GM23338 (cell line): Measurements from ENCODE around the gene MAGI3. TPM values are rescaled to one million over a fixed set of nuclear protein-coding genes. Genes with fewer than 3 reads are reported as not detected.

ENCODE experiments used
- ATAC-seq: fragments of 200-7000 bp; cut with Tn5 transposase; 3 replicates; pipeline ENCODE4 v1.9.1; 2020
- DNase-seq: peaks from one replicate; pipeline ENCODE4 v3.0.0-alpha.2; 2015; ENCODE audit warnings: low spot score
- H2AFZ ChIP-seq: fragments of 200-600 bp; sonication (generic); 2 replicates; pipeline ENCODE4 v1.8.0; 2016; ENCODE audit warnings: antibody characterized with exemption, mild to moderate bottlenecking, moderate library complexity
- H3F3A ChIP-seq: fragments of 200-600 bp; sonication (generic); replicated peaks from 2 replicates; pipeline ENCODE4 v1.8.0; 2017; ENCODE audit warnings: antibody characterized with exemption, mixed run types, low read depth
- H3K27ac ChIP-seq: fragments of 200-600 bp; sonication (generic); 2 replicates; pipeline ENCODE4 v1.6.1; 2016; ENCODE audit warnings: low read depth
- H3K27me3 ChIP-seq: fragments of 200-600 bp; sonication (generic); 2 replicates; pipeline ENCODE4 v1.8.0; 2016; ENCODE audit warnings: mild to moderate bottlenecking, mixed run types, moderate library complexity; ENCODE audit not compliant: insufficient read depth
- H3K36me3 ChIP-seq: fragments of 200-600 bp; sonication (generic); 2 replicates; pipeline ENCODE4 v1.8.0; 2016; ENCODE audit warnings: mild to moderate bottlenecking; ENCODE audit not compliant: insufficient read depth
- H3K4me1 ChIP-seq: fragments of 200-600 bp; sonication (generic); 2 replicates; pipeline ENCODE4 v1.8.0; 2016; ENCODE audit warnings: mild to moderate bottlenecking, moderate library complexity; ENCODE audit not compliant: insufficient read depth
- H3K4me2 ChIP-seq: fragments of 200-600 bp; sonication (generic); 2 replicates; pipeline ENCODE4 v1.7.1; 2017; ENCODE audit warnings: mixed run types
- H3K4me3 ChIP-seq: fragments of 200-600 bp; sonication (generic); 2 replicates; pipeline ENCODE4 v1.6.1; 2016; ENCODE audit warnings: mixed run types
- H3K79me2 ChIP-seq: fragments of 200-600 bp; sonication (generic); replicated peaks from 2 replicates; pipeline ENCODE4 v1.8.0; 2017; ENCODE audit warnings: mild to moderate bottlenecking; ENCODE audit not compliant: insufficient read depth
- H3K9me2 ChIP-seq: fragments of 200-600 bp; sonication (generic); 2 replicates; pipeline ENCODE4 v1.8.0; 2017; ENCODE audit not compliant: insufficient read depth
- H4K20me1 ChIP-seq: fragments of 200-600 bp; sonication (generic); replicated peaks from 2 replicates; pipeline ENCODE4 v1.8.0; 2017; ENCODE audit warnings: mild to moderate bottlenecking; ENCODE audit not compliant: insufficient read depth
- H3K27ac Mint-ChIP-seq: 2 replicates; pipeline ENCODE4 v1.8.0; 2020; ENCODE audit warnings: inconsistent platforms, mild to moderate bottlenecking, moderate library complexity, mixed read lengths
- H3K27me3 Mint-ChIP-seq: 3 replicates; pipeline ENCODE4 v1.8.0; 2022; ENCODE audit warnings: low read depth, mild to moderate bottlenecking, moderate library complexity, mixed read lengths, inconsistent platforms; ENCODE audit not compliant: insufficient read depth, poor library complexity
- H3K36me3 Mint-ChIP-seq: 3 replicates; pipeline ENCODE4 v1.8.0; 2021; ENCODE audit warnings: low read depth, mild to moderate bottlenecking, inconsistent platforms, moderate library complexity, mixed read lengths
- H3K4me1 Mint-ChIP-seq: 3 replicates; pipeline ENCODE4 v1.8.0; 2020; ENCODE audit warnings: mild to moderate bottlenecking, inconsistent platforms, mixed read lengths
- H3K4me3 Mint-ChIP-seq: 3 replicates; pipeline ENCODE4 v1.8.0; 2021; ENCODE audit warnings: moderate library complexity, mild to moderate bottlenecking, inconsistent platforms, mixed read lengths
- H3K9me3 Mint-ChIP-seq: 3 replicates; pipeline ENCODE4 v1.8.0; 2020; ENCODE audit warnings: moderate library complexity, mild to moderate bottlenecking, inconsistent platforms, mixed read lengths
- CREB1 ChIP-seq: fragments of 250-450 bp; sonication (Bioruptor Pico); IDR thresholded peaks from 2 replicates; pipeline ENCODE4 v1.5.0; 2020; ENCODE audit warnings: low read depth, mild to moderate bottlenecking, moderate library complexity
- EZH2 ChIP-seq: fragments of 200-600 bp; sonication (generic); IDR thresholded peaks from one replicate; pipeline ENCODE4 v1.8.0; 2017; ENCODE audit warnings: antibody characterized with exemption, mild to moderate bottlenecking, low read depth; ENCODE audit not compliant: unreplicated experiment
- EZH2phosphoT487 ChIP-seq: fragments of 200-600 bp; sonication (generic); IDR thresholded peaks from one replicate; pipeline ENCODE4 v1.8.1; 2018; ENCODE audit warnings: antibody characterized with exemption; ENCODE audit not compliant: unreplicated experiment
- JUNB ChIP-seq: IDR thresholded peaks from one replicate; pipeline ENCODE4 v1.6.1; 2016; ENCODE audit warnings: antibody characterized with exemption; ENCODE audit not compliant: unreplicated experiment
- NANOG ChIP-seq: IDR thresholded peaks from 2 replicates; pipeline ENCODE4 v1.6.1; 2016; ENCODE audit warnings: antibody characterized with exemption, borderline replicate concordance
- POLR2AphosphoS5 ChIP-seq: IDR thresholded peaks from 2 replicates; pipeline ENCODE4 v1.6.1; 2016; ENCODE audit warnings: antibody characterized with exemption, low read depth
- REST ChIP-seq: IDR thresholded peaks from one replicate; pipeline ENCODE4 v1.6.1; 2018; ENCODE audit warnings: antibody characterized with exemption; ENCODE audit not compliant: unreplicated experiment
- STAT1 ChIP-seq: IDR thresholded peaks from one replicate; pipeline ENCODE4 v1.6.1; 2016; ENCODE audit warnings: antibody characterized with exemption; ENCODE audit not compliant: unreplicated experiment
- ZNF114 ChIP-seq: fragments of 250-450 bp; sonication (Bioruptor Pico); IDR thresholded peaks from 2 replicates; pipeline ENCODE4 v1.5.0; 2020; ENCODE audit warnings: mild to moderate bottlenecking, moderate library complexity
- ZNF331 ChIP-seq: fragments of 250-450 bp; sonication (Bioruptor Pico); IDR thresholded peaks from 2 replicates; pipeline ENCODE4 v1.5.0; 2020; ENCODE audit warnings: low read depth, mild to moderate bottlenecking, moderate library complexity
- polyA plus RNA-seq: library from polyadenylated mRNA; unstranded; fragments of >200 nt; fragmentation: Nextera tagmentation; extraction: Ambion mirVana; gene quantifications from 2 replicates; pipeline ENCODE4 v1.2.1, GENCODE V29; 2016
- total RNA-seq: library from RNA; depleted of rRNA; stranded (reverse); fragments of >200 nt; shearing (Covaris generic); gene quantifications from 2 replicates; pipeline ENCODE4 v1.2.3, GENCODE V29; 2014
- TF ChIP-seq, protein P1 (sequence below): fragments of 250-450 bp; sonication (Bioruptor Pico); IDR thresholded peaks from 2 replicates; pipeline ENCODE4 v1.5.0; 2020; ENCODE audit warnings: mild to moderate bottlenecking, moderate library complexity
- TF ChIP-seq, protein P2 (sequence below), 2 experiments: fragments of 200-600 bp in 1 of 2; sonication (generic) in 1 of 2; conservative IDR thresholded peaks; 2 replicates each; pipeline versions ENCODE4 v1.5.1 to v1.6.1; 2016 to 2017; ENCODE audit warnings: antibody characterized with exemption in 2 of 2, low read depth in 2 of 2, mild to moderate bottlenecking in 2 of 2, moderate library complexity in 1 of 2
- TF ChIP-seq, protein P3 (sequence below): IDR thresholded peaks from 2 replicates; pipeline ENCODE4 v1.6.1; 2016; ENCODE audit warnings: antibody characterized with exemption

MAGI3 gene
- total and polyA plus RNA-seq, 2 experiments from 2014 or later = 3.9 to 10.0 TPM

GRCh38 chr1:113567427-113567826 is 177.1 kb downstream of the MAGI3 start:
- Histone ChIP-seq H3K9me2 (no peaks in the 10 kb centered on the region), H3K4me1 (no peaks in the 10 kb centered on the region), H4K20me1 (no peaks in the 10 kb centered on the region), H3K4me2 (no peak overlapping the region), H3F3A (no peaks in the 10 kb centered on the region), H3K27ac (no peak overlapping the region), H3K79me2 (no peaks in the 10 kb centered on the region; the same call in 1 of the 2 replicates), H3K27me3 (no peaks in the 10 kb centered on the region), H3K36me3 (no peaks in the 10 kb centered on the region), H3K4me3 (no peak overlapping the region), H2AFZ (no peak overlapping the region)
- Mint-ChIP-seq H3K36me3 (peaks cover 12% of the 10 kb centered on the region; the same call in 1 of the 3 replicates), H3K27me3 (no peaks in the 10 kb centered on the region), H3K4me1 (no peaks in the 10 kb centered on the region), H3K9me3 (peaks cover 8% of the 10 kb centered on the region; the same call in 2 of the 3 replicates), H3K27ac (no peak overlapping the region), H3K4me3 (no peak overlapping the region)
- DNase-seq = no peak
- no peak for TF ChIP-seq ZNF331 (CRISPR knock-in tag)
- TF ChIP-seq STAT1 = no peak
- TF ChIP-seq JUNB = no peak
- no peak for TF ChIP-seq EZH2
- TF ChIP-seq NANOG = no peak
- no peak for TF ChIP-seq CREB1 (CRISPR knock-in tag)
- TF ChIP-seq ZNF114 (CRISPR knock-in tag) = no peak
- TF ChIP-seq, protein P1, sequence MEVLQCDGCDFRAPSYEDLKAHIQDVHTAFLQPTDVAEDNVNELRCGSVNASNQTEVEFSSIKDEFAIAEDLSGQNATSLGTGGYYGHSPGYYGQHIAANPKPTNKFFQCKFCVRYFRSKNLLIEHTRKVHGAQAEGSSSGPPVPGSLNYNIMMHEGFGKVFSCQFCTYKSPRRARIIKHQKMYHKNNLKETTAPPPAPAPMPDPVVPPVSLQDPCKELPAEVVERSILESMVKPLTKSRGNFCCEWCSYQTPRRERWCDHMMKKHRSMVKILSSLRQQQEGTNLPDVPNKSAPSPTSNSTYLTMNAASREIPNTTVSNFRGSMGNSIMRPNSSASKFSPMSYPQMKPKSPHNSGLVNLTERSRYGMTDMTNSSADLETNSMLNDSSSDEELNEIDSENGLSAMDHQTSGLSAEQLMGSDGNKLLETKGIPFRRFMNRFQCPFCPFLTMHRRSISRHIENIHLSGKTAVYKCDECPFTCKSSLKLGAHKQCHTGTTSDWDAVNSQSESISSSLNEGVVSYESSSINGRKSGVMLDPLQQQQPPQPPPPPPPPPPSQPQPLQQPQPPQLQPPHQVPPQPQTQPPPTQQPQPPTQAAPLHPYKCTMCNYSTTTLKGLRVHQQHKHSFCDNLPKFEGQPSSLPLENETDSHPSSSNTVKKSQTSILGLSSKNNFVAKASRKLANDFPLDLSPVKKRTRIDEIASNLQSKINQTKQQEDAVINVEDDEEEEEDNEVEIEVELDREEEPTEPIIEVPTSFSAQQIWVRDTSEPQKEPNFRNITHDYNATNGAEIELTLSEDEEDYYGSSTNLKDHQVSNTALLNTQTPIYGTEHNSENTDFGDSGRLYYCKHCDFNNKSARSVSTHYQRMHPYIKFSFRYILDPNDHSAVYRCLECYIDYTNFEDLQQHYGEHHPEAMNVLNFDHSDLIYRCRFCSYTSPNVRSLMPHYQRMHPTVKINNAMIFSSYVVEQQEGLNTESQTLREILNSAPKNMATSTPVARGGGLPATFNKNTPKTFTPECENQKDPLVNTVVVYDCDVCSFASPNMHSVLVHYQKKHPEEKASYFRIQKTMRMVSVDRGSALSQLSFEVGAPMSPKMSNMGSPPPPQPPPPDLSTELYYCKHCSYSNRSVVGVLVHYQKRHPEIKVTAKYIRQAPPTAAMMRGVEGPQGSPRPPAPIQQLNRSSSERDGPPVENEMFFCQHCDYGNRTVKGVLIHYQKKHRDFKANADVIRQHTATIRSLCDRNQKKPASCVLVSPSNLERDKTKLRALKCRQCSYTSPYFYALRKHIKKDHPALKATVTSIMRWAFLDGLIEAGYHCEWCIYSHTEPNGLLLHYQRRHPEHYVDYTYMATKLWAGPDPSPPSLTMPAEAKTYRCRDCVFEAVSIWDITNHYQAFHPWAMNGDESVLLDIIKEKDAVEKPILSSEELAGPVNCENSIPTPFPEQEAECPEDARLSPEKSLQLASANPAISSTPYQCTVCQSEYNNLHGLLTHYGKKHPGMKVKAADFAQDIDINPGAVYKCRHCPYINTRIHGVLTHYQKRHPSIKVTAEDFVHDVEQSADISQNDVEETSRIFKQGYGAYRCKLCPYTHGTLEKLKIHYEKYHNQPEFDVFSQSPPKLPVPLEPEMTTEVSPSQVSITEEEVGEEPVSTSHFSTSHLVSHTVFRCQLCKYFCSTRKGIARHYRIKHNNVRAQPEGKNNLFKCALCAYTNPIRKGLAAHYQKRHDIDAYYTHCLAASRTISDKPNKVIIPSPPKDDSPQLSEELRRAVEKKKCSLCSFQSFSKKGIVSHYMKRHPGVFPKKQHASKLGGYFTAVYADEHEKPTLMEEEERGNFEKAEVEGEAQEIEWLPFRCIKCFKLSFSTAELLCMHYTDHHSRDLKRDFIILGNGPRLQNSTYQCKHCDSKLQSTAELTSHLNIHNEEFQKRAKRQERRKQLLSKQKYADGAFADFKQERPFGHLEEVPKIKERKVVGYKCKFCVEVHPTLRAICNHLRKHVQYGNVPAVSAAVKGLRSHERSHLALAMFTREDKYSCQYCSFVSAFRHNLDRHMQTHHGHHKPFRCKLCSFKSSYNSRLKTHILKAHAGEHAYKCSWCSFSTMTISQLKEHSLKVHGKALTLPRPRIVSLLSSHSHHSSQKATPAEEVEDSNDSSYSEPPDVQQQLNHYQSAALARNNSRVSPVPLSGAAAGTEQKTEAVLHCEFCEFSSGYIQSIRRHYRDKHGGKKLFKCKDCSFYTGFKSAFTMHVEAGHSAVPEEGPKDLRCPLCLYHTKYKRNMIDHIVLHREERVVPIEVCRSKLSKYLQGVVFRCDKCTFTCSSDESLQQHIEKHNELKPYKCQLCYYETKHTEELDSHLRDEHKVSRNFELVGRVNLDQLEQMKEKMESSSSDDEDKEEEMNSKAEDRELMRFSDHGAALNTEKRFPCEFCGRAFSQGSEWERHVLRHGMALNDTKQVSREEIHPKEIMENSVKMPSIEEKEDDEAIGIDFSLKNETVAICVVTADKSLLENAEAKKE = no peak
- TF ChIP-seq EZH2phosphoT487 = no peak
- no peak for TF ChIP-seq POLR2AphosphoS5
- TF ChIP-seq, protein P2, sequence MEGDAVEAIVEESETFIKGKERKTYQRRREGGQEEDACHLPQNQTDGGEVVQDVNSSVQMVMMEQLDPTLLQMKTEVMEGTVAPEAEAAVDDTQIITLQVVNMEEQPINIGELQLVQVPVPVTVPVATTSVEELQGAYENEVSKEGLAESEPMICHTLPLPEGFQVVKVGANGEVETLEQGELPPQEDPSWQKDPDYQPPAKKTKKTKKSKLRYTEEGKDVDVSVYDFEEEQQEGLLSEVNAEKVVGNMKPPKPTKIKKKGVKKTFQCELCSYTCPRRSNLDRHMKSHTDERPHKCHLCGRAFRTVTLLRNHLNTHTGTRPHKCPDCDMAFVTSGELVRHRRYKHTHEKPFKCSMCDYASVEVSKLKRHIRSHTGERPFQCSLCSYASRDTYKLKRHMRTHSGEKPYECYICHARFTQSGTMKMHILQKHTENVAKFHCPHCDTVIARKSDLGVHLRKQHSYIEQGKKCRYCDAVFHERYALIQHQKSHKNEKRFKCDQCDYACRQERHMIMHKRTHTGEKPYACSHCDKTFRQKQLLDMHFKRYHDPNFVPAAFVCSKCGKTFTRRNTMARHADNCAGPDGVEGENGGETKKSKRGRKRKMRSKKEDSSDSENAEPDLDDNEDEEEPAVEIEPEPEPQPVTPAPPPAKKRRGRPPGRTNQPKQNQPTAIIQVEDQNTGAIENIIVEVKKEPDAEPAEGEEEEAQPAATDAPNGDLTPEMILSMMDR (conservative IDR thresholded peaks at IDR 0.05; ENCODE audit: low read depth in 2 of 2) = no peak
- TF ChIP-seq, protein P3, sequence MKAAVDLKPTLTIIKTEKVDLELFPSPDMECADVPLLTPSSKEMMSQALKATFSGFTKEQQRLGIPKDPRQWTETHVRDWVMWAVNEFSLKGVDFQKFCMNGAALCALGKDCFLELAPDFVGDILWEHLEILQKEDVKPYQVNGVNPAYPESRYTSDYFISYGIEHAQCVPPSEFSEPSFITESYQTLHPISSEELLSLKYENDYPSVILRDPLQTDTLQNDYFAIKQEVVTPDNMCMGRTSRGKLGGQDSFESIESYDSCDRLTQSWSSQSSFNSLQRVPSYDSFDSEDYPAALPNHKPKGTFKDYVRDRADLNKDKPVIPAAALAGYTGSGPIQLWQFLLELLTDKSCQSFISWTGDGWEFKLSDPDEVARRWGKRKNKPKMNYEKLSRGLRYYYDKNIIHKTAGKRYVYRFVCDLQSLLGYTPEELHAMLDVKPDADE = no peak
- no peak for TF ChIP-seq REST
- no peak for ATAC-seq
